NCI-H1417 treated with DMSO at 0.1 percent for 48 hours (cell line): ENCODE data around the gene ZZZ3.
"Not testable (repeated sequence)": the region's sequence is repeated elsewhere in the genome, so short reads cannot be mapped to it uniquely, and the experiment has no call there.

Source experiments
- DNase-seq: peaks from one replicate; lab custom pipeline; 2025; lab: John Stamatoyannopoulos, UW

Gene ZZZ3

GRCh38 chr1:77670330-77670729, 12.1 kb downstream of the ZZZ3 start:
- no peak for DNase-seq

DNA sequence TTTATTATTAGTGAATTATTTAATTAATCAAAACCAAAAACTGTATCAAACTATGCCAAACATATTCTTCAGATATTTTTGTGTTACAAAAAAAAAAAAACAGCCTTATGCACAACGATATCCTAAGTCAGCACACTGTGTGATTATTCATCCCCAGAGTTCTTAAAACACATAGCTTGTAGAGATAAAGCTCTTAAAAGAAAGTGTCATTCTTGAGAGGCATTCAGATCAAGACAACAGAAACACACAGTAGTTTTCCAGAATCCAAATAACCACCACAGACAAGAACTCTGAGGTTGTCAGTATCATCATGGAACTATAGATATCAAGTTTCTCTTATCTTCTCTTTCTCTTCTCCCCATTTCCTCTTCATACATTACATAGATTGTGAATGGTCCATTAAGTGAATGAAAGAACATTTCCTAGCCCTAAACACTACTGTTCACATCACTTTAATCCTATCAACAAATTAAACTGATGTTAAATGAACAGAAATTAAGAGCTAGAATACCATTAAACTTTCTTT, 13.5 kb downstream of the ZZZ3 start:
- DNase-seq, result no peak

- DNase-seq, result no peak
These were observed 17.4 kb downstream of the ZZZ3 start for GRCh38 chr1:77664939-77665516.

DNA sequence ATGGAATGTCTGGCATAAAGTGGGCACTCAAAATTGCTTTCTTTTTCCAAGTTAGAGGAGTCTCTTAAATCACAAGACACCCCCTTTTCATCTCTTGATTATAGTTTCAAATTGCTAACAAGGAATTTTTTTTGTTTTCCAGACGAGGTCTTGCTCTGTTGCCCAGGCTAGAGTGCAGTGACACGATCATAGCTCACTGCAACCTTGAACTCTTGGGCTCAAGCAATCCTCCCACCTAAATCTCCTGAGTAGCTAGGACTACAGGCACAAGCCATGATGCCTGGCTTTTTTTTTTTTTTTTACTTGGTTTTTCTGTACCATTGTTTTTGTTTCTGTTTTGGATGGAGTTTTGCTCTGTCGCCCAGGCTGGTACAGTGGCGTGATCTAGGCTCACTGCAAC, 20.8 kb downstream of the ZZZ3 start:
- no peak for DNase-seq

GRCh38 chr1:77659879-77660593, 22.4 kb downstream of the ZZZ3 start:
- DNase-seq, result no peak

DNA sequence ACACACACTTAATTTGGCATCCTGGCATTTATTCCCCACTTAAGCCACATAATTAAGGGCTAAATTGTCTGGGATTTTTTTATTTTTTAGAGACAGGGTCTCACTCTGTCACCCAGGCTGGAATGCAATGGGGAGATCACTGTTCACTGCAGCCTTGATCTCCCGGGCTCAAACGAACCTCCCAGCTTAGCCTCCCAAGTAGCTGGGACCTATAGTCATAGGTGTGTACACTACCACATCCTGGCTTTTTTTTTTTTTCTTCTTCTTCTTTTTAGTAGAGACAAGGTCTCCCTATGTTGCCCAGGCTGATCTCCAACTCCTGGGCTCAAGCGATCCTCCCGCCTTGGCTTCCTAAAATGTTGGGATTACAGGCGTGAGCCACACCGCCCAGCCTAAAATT, 24.2 kb downstream of the ZZZ3 start:
- no peak for DNase-seq

DNA sequence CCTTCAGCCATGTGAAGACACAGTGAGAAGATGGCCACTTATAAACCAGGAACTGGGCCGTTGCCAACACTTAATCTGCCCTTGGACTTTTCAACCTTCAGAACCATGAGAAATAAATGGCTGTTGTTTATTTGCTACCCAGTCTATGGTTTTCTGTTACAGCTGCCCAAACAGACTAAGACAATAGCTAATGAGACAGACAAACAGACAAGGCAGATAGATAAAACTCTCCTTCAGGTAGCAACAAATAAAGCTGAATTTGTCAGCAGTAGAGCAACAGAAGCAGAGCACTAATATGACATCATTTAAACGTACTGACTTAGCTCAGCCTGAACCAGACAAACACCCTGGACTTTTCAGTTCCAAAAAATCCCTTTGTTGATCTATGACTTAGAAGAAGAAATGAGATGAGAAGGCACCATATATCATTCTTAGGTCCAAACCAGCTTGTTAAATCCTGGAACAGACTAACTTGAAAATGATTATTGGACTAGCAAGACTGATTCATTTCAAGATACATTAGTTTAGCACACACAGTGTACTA, 27.0 kb downstream of the ZZZ3 start:
- DNase-seq, result no peak

- no peak for DNase-seq
These were observed 29.4 kb downstream of the ZZZ3 start for GRCh38 chr1:77652970-77653516.

DNA sequence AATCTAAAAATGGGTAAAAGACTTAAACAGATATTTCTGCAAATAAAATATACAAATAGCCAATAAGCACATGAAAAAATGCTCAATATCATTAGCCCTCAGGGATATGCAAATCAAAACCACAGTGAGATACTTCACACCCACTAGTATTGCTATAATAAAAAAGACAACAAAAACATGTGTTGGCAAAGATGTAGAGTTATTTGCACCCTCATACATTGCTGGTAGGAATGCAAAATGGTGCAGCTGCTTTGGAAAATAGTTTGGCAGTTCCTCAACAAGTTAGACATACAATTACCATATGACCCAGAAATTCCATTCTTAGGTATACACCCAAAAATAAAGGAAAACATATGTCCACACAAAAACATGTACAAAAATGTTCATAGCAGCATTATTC, 30.2 kb downstream of the ZZZ3 start:
- DNase-seq, result no peak

DNA sequence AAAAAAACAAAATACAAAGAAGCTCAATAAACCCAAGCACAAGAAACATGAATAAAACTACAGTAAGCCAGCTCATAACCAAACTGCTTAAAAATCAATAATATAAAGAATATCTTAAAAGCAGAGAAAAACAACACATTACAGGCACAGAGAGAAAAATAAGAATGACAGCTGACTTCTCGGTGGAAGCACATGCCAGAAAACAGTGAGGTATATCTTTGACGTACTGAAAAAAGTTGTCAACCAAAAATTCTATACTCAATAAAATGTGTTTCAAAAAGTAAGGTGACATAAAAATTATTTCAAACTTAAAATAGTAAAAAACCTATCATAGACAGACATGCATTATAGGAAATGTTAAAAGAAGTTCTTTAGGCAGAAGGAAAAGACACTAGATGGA, 33.3 kb downstream of the ZZZ3 start:
- no peak for DNase-seq

- DNase-seq, result not testable (repeated sequence)
These were observed 36.2 kb downstream of the ZZZ3 start for GRCh38 chr1:77646224-77646623.

GRCh38 chr1:77643456-77643855, 39.0 kb downstream of the ZZZ3 start:
- DNase-seq, result no peak

GRCh38 chr1:77642941-77643340, 39.5 kb downstream of the ZZZ3 start:
- DNase-seq, result no peak

DNA sequence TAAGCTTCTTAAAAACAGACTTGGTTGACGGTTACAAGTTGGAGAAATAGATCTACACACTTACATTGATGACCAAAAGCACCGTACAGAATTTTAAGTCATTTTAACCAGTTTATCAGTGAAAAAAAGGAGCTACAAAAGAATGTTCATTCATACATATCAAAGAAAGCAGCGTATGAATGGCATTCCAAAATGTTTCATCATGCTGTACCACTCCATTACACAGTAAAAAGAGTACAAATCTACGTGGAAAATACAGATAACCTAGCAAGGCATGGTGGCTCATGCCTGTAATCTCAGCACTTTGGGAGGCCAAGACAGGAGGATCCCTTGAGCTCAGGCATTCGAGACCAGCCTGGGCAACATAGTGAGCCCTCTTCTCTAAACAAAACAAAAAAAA, 40.3 kb downstream of the ZZZ3 start:
- no peak for DNase-seq

- DNase-seq, result no peak
These were observed 42.8 kb downstream of the ZZZ3 start for GRCh38 chr1:77639557-77640069.

GRCh38 chr1:77639056-77639455, 43.4 kb downstream of the ZZZ3 start:
- DNase-seq, result no peak

- DNase-seq, result no peak
These were observed 45.6 kb downstream of the ZZZ3 start for GRCh38 chr1:77636864-77637263.
